Glutamatergic neuron (in vitro differentiated cells): Measurements from ENCODE around the gene NEK9. TPM values are rescaled to one million over a fixed set of nuclear protein-coding genes. Genes with fewer than 3 reads are reported as not detected.

ENCODE experiments used
- DNase-seq: peaks from one replicate; pipeline ENCODE4 v3.0.0; 2022
- H3K27ac Mint-ChIP-seq: one replicate; pipeline ENCODE4 v1.8.0; 2020; ENCODE audit warnings: mild to moderate bottlenecking, mixed read lengths, inconsistent platforms; ENCODE audit not compliant: unreplicated experiment
- H3K27me3 Mint-ChIP-seq: one replicate; pipeline ENCODE4 v1.8.0; 2020; ENCODE audit warnings: mild to moderate bottlenecking, moderate library complexity, mixed read lengths, inconsistent platforms; ENCODE audit not compliant: unreplicated experiment
- H3K36me3 Mint-ChIP-seq: one replicate; pipeline ENCODE4 v1.8.0; 2020; ENCODE audit warnings: mild to moderate bottlenecking, mixed read lengths, inconsistent platforms; ENCODE audit not compliant: unreplicated experiment
- H3K4me1 Mint-ChIP-seq: one replicate; pipeline ENCODE4 v1.8.0; 2020; ENCODE audit warnings: mild to moderate bottlenecking, low read depth, mixed read lengths, inconsistent platforms; ENCODE audit not compliant: unreplicated experiment
- H3K4me3 Mint-ChIP-seq: one replicate; pipeline ENCODE4 v1.8.0; 2020; ENCODE audit warnings: mild to moderate bottlenecking, mixed read lengths, inconsistent platforms; ENCODE audit not compliant: unreplicated experiment
- H3K9me3 Mint-ChIP-seq: one replicate; pipeline ENCODE4 v1.8.0; 2020; ENCODE audit warnings: mild to moderate bottlenecking, moderate library complexity, mixed read lengths, inconsistent platforms; ENCODE audit not compliant: unreplicated experiment
- CTCF ChIP-seq: fragments of 200-600 bp; sonication (generic); IDR thresholded peaks from one replicate; pipeline ENCODE4 v1.5.0; 2021; ENCODE audit not compliant: partially characterized antibody, unreplicated experiment
- total RNA-seq: library from RNA; stranded (reverse); fragmentation: NEBNext Ultra II Directional; extraction: Animal tissue kit (Norgen Biotek cat#: 25700); gene quantifications from one replicate; pipeline ENCODE4 v1.2.1, GENCODE V29; 2021; ENCODE audit not compliant: unreplicated experiment

Gene NEK9
- total RNA-seq, 1 donor from 2014 or later: 50.7 TPM

- TF ChIP-seq CTCF: no peak
- peak overlapping the region; percentile 95 for H3K27ac Mint-ChIP-seq
- peaks cover 4% of the 10 kb centered on the region for H3K27me3 Mint-ChIP-seq
- H3K4me3 Mint-ChIP-seq: peak overlapping the region; percentile 94
- no peak for DNase-seq
- H3K9me3 Mint-ChIP-seq: no peaks in the 10 kb centered on the region
- peaks cover 9% of the 10 kb centered on the region for H3K4me1 Mint-ChIP-seq
- H3K36me3 Mint-ChIP-seq: no peaks in the 10 kb centered on the region
Observed at GRCh38 chr14:75126121-75126544, 715 bp downstream of the NEK9 start.

DNA sequence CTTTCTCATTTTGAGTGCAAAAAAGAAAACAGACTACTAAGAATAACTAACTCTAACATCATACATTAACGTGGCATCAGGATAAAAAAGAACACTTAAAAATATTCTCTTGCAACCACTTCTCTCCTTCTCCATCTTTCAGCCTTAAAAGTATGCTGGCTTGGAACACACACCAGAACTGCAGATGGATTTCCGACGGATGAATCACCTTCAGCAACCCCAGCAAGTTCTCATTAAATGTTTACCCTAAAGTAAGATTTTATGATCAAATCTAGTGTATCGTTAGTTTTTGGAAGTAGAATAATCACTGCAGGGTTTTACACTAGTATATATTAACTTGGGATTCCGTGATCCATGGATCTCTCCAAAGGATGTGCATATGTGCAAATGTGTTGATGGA, 1.2 kb downstream of the NEK9 start:
- Mint-ChIP-seq H3K4me3 (peak overlapping the region; percentile 94), H3K27me3 (peaks cover 4% of the 10 kb centered on the region), H3K9me3 (no peaks in the 10 kb centered on the region), H3K36me3 (no peaks in the 10 kb centered on the region), H3K27ac (no peak overlapping the region), H3K4me1 (peaks cover 9% of the 10 kb centered on the region)
- DNase-seq: no peak
- no peak for TF ChIP-seq CTCF

DNA sequence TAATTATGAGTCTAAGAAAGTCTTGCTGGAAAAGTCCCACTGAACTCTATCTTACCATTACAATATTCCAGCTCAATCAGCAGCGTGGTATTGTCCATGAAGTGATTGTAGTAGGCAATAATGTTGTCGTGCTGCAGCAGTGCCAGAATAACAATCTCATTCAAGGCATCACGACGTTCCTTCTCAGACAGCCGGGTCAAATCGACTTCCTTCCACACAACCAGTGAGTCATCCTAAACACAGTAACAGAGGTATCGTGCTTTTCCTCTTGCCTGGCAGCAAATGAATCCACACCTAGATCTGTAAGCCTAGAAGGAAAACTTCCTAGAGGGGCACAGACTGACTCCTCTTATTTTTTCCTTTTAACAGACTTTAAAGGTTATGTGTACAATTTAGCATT, 2.9 kb downstream of the NEK9 start:
- Mint-ChIP-seq H3K9me3 (no peaks in the 10 kb centered on the region), H3K36me3 (no peaks in the 10 kb centered on the region), H3K4me1 (peaks cover 9% of the 10 kb centered on the region), H3K27ac (no peak overlapping the region), H3K4me3 (no peak overlapping the region), H3K27me3 (peaks cover 4% of the 10 kb centered on the region)
- TF ChIP-seq CTCF: no peak
- DNase-seq: no peak

DNA sequence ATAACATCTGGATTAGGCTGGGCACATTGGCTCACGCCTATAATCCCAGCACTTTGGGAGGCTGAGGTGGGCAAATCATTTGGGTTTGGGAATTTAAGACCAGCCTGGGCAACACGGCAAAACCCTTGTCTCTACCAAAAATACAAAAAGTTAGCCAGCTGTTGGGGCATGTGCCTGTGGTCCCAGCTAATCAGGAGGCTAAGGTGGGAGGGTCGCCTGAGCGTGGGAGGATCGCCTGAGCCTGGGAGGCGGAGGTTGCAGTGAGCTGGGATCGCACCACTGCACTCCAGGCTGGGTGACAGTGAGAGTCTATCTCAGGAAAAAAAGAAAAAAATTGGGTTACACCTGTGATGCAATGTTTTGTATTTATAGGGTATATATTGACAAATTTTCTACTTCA, 5.3 kb downstream of the NEK9 start:
- TF ChIP-seq CTCF: no peak
- Mint-ChIP-seq H3K27me3 (peaks cover 2% of the 10 kb centered on the region), H3K4me3 (no peak overlapping the region), H3K27ac (no peak overlapping the region), H3K36me3 (no peaks in the 10 kb centered on the region), H3K4me1 (peaks cover 6% of the 10 kb centered on the region), H3K9me3 (no peaks in the 10 kb centered on the region)
- DNase-seq: no peak

DNA sequence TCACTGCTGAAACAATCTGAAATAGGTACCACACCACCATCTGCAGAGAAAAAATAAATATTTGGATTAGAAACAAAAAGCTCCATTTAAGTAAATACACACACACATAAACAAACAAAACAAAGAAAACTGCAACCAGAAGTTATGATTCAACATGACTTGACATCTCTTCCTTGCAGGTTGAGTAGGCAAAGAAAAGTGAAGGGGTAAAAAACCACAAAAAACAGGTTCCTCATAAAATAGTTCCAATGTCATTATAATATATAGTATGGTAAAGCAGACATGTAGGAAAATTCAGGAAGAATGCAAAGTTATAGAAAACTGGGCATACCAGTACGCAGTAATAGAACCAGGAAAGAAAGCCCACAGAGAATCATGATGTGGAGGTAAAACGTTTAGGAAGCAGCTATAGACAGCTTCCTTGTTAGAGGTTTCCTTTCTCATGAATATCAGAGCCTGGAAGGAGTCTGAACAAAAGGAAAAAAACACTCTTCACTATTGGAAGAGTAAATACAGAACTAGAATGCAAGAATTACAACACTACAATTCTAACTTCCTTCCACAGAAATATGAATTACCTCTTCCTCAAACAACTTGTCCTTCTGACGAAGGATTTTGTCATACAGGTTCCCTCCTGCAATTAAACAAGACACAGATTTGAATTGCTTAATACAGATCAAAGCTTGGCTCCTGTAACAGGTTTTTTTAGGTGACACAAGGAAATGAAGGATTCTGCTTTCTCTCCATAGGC, 6.1 kb downstream of the NEK9 start:
- Mint-ChIP-seq H3K36me3 (no peaks in the 10 kb centered on the region), H3K9me3 (no peaks in the 10 kb centered on the region), H3K27me3 (no peaks in the 10 kb centered on the region), H3K4me1 (peaks cover 3% of the 10 kb centered on the region), H3K27ac (no peak overlapping the region), H3K4me3 (no peak overlapping the region)
- TF ChIP-seq CTCF: no peak
- no peak for DNase-seq
